Astrocyte (in vitro differentiated cells and primary cell): ENCODE measurements around the gene LYSMD4. TPM values are rescaled to one million over a fixed set of nuclear protein-coding genes. Genes with fewer than 3 reads are reported as not detected.

Experiments used
- DNase-seq: peaks from one replicate; pipeline ENCODE4 v3.0.0-alpha.2; 2010; ENCODE audit warnings: low read depth
- FAIRE-seq: peaks from 2 replicates; lab custom pipeline; 2011; peaks lifted over from hg19 to GRCh38; lab: Jason Lieb, UNC
- H2AFZ ChIP-seq: 2 replicates; pipeline ENCODE4 v1.6.0; 2012; ENCODE audit warnings: low read depth, low read length, inconsistent platforms
- H3K27ac ChIP-seq: 2 replicates; pipeline ENCODE4 v1.5.1; 2011; ENCODE audit warnings: low read depth, low read length, inconsistent platforms
- H3K27me3 ChIP-seq: 2 replicates; pipeline ENCODE4 v1.6.0; 2011; ENCODE audit warnings: low read length, inconsistent platforms; ENCODE audit not compliant: insufficient read depth
- H3K36me3 ChIP-seq: 2 replicates; pipeline ENCODE4 v1.5.1; 2011; ENCODE audit warnings: low read length, inconsistent platforms; ENCODE audit not compliant: insufficient read depth
- H3K4me1 ChIP-seq: 2 replicates; pipeline ENCODE4 v1.5.1; 2011; ENCODE audit warnings: low read length, inconsistent platforms; ENCODE audit not compliant: insufficient read depth
- H3K4me2 ChIP-seq: 2 replicates; pipeline ENCODE4 v1.6.0; 2012; ENCODE audit warnings: low read length, inconsistent platforms
- H3K4me3 ChIP-seq: 2 replicates; pipeline ENCODE4 v1.5.1; 2011; ENCODE audit warnings: low read depth, mild to moderate bottlenecking, low read length, inconsistent platforms; ENCODE audit not compliant: insufficient read depth
- H3K79me2 ChIP-seq: 2 replicates; pipeline ENCODE4 v1.6.0; 2012; ENCODE audit warnings: mild to moderate bottlenecking, low read length, inconsistent platforms; ENCODE audit not compliant: insufficient read depth
- H3K9ac ChIP-seq: 2 replicates; pipeline ENCODE4 v1.6.0; 2012; ENCODE audit warnings: mild to moderate bottlenecking, low read length, inconsistent platforms
- H3K9me3 ChIP-seq: 2 replicates; pipeline ENCODE4 v1.5.1; 2012; ENCODE audit warnings: low read depth, mild to moderate bottlenecking, low read length, inconsistent platforms; ENCODE audit not compliant: insufficient read depth
- H4K20me1 ChIP-seq: 2 replicates; pipeline ENCODE4 v1.6.0; 2012; ENCODE audit warnings: low read length, inconsistent platforms; ENCODE audit not compliant: insufficient read depth
- H3K27ac Mint-ChIP-seq: one replicate; pipeline ENCODE4 v1.8.0; 2021; ENCODE audit warnings: mild to moderate bottlenecking, mixed read lengths; ENCODE audit not compliant: unreplicated experiment
- H3K27me3 Mint-ChIP-seq: one replicate; pipeline ENCODE4 v1.8.0; 2021; ENCODE audit warnings: low read depth, mixed read lengths; ENCODE audit not compliant: unreplicated experiment
- H3K36me3 Mint-ChIP-seq: one replicate; pipeline ENCODE4 v1.8.0; 2021; ENCODE audit warnings: low read depth, mixed read lengths; ENCODE audit not compliant: unreplicated experiment
- H3K4me1 Mint-ChIP-seq: one replicate; pipeline ENCODE4 v1.8.0; 2021; ENCODE audit warnings: low read depth, mixed read lengths; ENCODE audit not compliant: unreplicated experiment
- H3K4me3 Mint-ChIP-seq: one replicate; pipeline ENCODE4 v1.8.0; 2021; ENCODE audit warnings: mild to moderate bottlenecking, moderate library complexity, mixed read lengths; ENCODE audit not compliant: unreplicated experiment
- H3K9me3 Mint-ChIP-seq: one replicate; pipeline ENCODE4 v1.8.0; 2021; ENCODE audit warnings: mild to moderate bottlenecking, mixed read lengths; ENCODE audit not compliant: unreplicated experiment
- EZH2 ChIP-seq: IDR thresholded peaks from 2 replicates; pipeline ENCODE4 v1.6.1; 2012; ENCODE audit warnings: mild to moderate bottlenecking, low read length, inconsistent platforms; ENCODE audit not compliant: insufficient read depth
- total RNA-seq: library from RNA; stranded (reverse); gene quantifications from 2 replicates; pipeline ENCODE4 v1.2.1, GENCODE V29; 2021
- TF ChIP-seq, protein P1 (sequence below): IDR thresholded peaks from 2 replicates; pipeline ENCODE4 v1.5.1; 2011; ENCODE audit warnings: low read depth, mild to moderate bottlenecking, inconsistent platforms, low read length, moderate library complexity; ENCODE audit not compliant: insufficient read depth

Gene LYSMD4
- total RNA-seq, 1 donor from 2014 or later: 5.0 TPM

DNA sequence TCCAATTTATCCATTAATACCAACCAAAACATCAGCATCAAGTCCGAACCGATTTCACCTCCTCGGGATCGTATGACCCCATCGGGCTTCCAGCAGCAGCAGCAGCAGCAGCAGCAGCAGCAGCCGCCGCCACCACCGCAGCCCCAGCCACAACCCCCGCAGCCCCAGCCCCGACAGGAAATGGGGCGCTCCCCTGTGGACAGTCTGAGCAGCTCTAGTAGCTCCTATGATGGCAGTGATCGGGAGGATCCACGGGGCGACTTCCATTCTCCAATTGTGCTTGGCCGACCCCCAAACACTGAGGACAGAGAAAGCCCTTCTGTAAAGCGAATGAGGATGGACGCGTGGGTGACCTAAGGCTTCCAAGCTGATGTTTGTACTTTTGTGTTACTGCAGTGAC is 20.8 kb downstream of the LYSMD4 start:
- Histone ChIP-seq H3K79me2 (no peaks in the 10 kb centered on the region), H3K27ac (no peak overlapping the region), H3K4me3 (no peak overlapping the region), H3K4me2 (no peak overlapping the region), H2AFZ (no peak overlapping the region), H3K9me3 (no peaks in the 10 kb centered on the region), H3K9ac (no peak overlapping the region), H3K36me3 (peaks cover 31% of the 10 kb centered on the region), H3K27me3 (no peaks in the 10 kb centered on the region), H4K20me1 (peaks cover 10% of the 10 kb centered on the region), H3K4me1 (peaks cover 18% of the 10 kb centered on the region)
- Mint-ChIP-seq H3K27me3 (no peaks in the 10 kb centered on the region), H3K4me3 (no peak overlapping the region), H3K36me3 (peaks cover 25% of the 10 kb centered on the region), H3K27ac (no peak overlapping the region), H3K9me3 (no peaks in the 10 kb centered on the region), H3K4me1 (peaks cover 18% of the 10 kb centered on the region)
- no peak for DNase-seq
- FAIRE-seq: no peak
- TF ChIP-seq EZH2: no peak
- TF ChIP-seq, protein P1, sequence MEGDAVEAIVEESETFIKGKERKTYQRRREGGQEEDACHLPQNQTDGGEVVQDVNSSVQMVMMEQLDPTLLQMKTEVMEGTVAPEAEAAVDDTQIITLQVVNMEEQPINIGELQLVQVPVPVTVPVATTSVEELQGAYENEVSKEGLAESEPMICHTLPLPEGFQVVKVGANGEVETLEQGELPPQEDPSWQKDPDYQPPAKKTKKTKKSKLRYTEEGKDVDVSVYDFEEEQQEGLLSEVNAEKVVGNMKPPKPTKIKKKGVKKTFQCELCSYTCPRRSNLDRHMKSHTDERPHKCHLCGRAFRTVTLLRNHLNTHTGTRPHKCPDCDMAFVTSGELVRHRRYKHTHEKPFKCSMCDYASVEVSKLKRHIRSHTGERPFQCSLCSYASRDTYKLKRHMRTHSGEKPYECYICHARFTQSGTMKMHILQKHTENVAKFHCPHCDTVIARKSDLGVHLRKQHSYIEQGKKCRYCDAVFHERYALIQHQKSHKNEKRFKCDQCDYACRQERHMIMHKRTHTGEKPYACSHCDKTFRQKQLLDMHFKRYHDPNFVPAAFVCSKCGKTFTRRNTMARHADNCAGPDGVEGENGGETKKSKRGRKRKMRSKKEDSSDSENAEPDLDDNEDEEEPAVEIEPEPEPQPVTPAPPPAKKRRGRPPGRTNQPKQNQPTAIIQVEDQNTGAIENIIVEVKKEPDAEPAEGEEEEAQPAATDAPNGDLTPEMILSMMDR: no peak

DNA sequence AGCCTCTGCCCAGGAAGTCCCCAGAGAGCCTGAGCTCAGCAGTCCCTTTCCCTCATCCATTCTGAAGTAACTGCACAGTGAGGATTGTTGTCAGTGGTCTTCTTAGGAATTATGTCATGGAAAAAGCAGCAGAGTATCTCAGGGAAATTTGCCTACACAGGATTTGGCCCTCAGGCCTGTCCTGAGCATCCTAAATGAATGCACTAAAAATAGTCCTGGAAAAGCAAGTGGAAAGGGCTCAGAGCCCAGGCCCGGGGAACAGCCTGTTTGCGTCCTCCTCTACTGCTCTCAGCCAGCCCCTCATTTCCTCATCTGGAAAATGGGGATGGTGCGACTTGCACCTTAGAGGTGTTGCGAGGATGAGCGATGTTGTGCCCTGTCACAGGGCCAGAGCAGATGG is 21.6 kb downstream of the LYSMD4 start:
- Histone ChIP-seq H2AFZ (no peak overlapping the region), H3K36me3 (peaks cover 31% of the 10 kb centered on the region), H3K9ac (no peak overlapping the region), H3K4me1 (peaks cover 22% of the 10 kb centered on the region), H3K9me3 (no peaks in the 10 kb centered on the region), H3K79me2 (no peaks in the 10 kb centered on the region), H3K27me3 (no peaks in the 10 kb centered on the region), H3K27ac (no peak overlapping the region), H4K20me1 (peaks cover 10% of the 10 kb centered on the region), H3K4me3 (no peak overlapping the region), H3K4me2 (no peak overlapping the region)
- no peaks in the 10 kb centered on the region for H3K27me3 Mint-ChIP-seq
- H3K4me3 Mint-ChIP-seq: no peak overlapping the region
- DNase-seq (no peak), FAIRE-seq (no peak)
- H3K9me3 Mint-ChIP-seq: no peaks in the 10 kb centered on the region
- peaks cover 24% of the 10 kb centered on the region for H3K4me1 Mint-ChIP-seq
- H3K27ac Mint-ChIP-seq: no peak overlapping the region
- peaks cover 25% of the 10 kb centered on the region for H3K36me3 Mint-ChIP-seq
- TF ChIP-seq EZH2: no peak
- TF ChIP-seq, protein P1: no peak

DNA sequence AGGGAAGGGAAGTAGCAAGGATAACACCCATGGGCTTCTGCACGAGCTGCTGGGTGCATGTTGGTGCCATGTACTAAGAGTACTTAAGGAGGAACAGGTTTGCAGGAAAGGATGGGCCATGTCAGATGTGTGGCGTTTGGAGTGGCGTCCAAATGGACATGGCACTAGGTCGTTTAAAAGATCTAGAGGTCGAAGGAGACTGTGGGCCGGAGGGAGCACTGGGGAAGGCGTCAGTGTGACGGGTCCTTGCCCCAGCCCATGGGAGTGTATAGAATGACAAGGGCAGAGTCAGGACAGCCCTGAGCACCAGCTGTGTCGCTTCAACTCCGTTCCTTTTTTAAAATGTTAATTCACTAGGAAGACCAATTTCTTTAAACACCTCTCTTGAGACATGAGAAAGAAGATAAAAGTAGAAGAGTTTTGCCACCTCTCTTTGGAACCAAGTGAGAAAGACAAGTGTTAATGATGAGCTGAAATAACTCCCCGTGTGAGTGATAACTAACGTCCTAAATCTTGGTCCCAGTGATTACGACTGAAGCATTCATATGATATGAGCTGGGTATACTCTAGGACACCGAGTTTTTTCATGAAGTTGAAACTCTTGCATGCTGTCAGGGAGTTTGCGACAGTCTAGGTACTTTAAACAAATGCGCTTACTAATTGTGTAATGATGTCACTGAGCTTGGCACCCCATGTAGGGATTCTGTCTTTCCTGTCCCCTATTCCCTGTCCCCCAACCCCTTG is 23.8 kb downstream of the LYSMD4 start:
- no peak for DNase-seq
- peaks cover 25% of the 10 kb centered on the region for H3K36me3 Mint-ChIP-seq
- Histone ChIP-seq H3K4me2 (peak overlapping the region; percentile 58), H3K36me3 (peaks cover 20% of the 10 kb centered on the region), H4K20me1 (no peaks in the 10 kb centered on the region), H3K79me2 (no peaks in the 10 kb centered on the region), H3K4me1 (peaks cover 22% of the 10 kb centered on the region), H2AFZ (no peak overlapping the region), H3K9me3 (no peaks in the 10 kb centered on the region), H3K4me3 (no peak overlapping the region), H3K27ac (no peak overlapping the region), H3K27me3 (no peaks in the 10 kb centered on the region), H3K9ac (no peak overlapping the region)
- H3K9me3 Mint-ChIP-seq: no peaks in the 10 kb centered on the region
- TF ChIP-seq, protein P1: no peak
- no peak for TF ChIP-seq EZH2
- H3K4me1 Mint-ChIP-seq: peaks cover 24% of the 10 kb centered on the region
- H3K27ac Mint-ChIP-seq: no peak overlapping the region
- no peak overlapping the region for H3K4me3 Mint-ChIP-seq
- H3K27me3 Mint-ChIP-seq: no peaks in the 10 kb centered on the region
- FAIRE-seq: no peak
